HG02852 (cell line): ENCODE data around the gene FGD2.
"Not testable (repeated sequence)": the region's sequence is repeated elsewhere in the genome, so short reads cannot be mapped to it uniquely, and the experiment has no call there.

ENCODE experiments used
- ATAC-seq: cut with Tn5 transposase; IDR thresholded peaks from one replicate; pipeline ENCODE4 v1.9.1; 2021; ENCODE audit warnings: mild to moderate bottlenecking, moderate library complexity; ENCODE audit not compliant: unreplicated experiment

The FGD2 gene

DNA sequence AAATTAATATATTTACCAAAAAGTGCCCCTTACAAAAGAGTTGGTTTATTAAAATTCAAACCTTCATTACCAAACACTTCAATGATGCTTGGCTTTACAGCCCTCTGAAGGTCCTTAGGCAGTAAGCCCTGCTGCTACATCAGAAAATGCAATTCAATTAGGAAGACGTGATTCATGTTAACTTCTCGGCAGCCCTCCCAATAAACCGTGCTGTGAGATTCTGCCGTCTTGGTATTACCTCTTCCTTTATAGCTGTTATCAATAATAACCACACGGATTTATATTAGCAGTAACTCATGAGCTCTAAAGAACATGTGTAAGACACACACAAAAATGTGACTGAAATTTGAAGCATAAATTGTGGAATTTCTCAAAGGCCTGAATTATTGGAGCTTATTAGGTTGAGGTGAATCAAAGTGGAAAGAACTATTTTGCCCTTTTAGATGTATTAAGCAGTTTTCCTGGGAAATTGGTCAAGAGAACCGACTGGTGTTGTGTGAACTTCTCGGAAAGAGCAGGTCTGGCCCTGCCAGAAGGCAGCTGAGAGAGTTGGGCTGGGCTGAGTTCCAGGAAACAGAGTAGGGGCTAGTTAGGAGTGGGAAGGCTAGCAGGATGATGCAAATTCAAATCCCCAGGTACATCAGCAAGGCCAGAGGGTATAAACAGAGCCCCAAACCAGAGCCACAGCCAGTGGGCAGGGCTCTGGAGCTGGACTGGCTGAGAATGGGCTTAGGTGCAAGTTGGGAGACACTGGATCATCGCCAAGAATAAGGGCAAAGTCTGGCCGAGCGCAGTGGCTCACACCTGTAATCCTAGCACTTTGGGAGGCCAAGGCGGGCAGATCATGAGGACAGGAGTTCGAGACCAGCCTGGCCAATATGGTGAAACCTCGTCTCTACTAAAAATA, 33.1 kb downstream of the FGD2 start:
- ATAC-seq, result no peak

DNA sequence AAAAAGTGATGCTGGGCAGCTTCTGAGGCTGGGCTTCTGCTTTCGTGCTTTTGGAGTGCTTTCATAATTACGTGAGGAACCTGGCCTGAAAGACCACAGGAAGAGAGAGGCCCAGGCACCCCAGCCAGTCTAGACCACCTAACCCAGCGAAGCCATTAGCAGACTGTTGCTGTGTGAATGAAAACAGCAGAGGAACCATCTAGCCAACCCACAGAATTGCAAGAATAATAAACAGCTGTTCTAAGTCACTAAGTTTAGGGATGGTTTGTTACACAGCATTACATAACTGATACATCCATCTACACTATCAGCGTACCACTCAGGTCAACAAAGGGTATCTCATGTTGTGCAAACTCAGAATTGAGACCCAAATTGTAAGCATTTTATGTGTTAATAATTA, 34.5 kb downstream of the FGD2 start:
- no peak for ATAC-seq

DNA sequence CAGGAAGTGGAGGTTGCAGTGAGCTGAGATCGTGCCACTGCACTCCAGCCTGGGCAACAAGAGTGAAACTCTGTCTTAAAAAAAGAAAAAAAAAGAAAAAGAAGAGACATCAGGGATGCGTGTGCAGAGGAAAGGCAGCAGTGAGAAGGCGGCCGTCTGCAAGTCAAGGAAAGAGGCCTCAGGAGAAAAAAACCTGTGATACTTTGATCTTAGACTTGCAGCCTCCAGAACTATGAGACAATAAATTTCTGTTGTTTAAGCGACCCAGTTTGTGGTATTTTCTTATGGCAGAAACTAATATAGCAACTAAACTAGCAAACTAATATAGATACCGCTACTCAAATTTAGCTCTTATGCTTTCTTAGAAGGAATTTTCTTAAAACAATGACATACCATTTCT, 36.1 kb downstream of the FGD2 start:
- ATAC-seq, result no peak

DNA sequence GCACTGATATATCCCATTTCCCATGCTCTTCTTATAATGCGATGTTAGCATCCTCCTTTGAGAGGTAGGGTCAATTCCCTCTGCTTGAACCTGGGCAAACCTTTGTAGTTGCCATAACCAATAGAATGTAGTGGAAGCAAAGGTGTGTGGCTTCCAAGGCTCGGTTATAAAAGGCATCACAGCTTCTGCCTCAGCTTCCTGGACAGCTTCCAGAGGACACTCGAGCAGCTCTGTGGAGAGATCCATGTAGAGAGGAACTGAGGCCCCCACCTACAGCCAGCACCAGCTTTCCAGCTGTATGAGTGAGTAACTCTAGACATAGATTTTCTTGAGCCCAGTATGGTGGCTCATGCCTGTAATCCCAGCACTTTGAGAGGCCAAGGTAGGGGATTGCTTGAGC, 36.7 kb downstream of the FGD2 start:
- ATAC-seq, result no peak

DNA sequence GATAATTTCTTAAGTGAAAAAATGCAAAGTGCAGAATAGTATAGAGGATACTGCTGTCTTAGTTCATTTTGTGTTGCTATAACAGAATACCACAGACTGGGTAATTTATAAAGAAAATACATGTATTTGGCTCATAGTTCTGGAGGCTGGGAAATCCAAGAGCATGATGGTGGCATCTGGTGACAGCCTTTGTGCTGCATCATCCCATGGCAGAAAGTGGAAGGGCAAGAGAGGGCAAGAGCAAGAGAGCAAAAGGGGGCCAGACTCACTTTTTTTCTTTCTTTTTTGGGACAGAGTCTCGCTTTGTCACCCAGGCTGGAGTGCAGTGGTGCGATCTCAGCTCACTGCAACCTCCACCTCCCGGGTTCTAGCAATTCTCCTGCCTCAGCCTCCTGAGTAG, 37.6 kb downstream of the FGD2 start:
- not testable (repeated sequence) for ATAC-seq

DNA sequence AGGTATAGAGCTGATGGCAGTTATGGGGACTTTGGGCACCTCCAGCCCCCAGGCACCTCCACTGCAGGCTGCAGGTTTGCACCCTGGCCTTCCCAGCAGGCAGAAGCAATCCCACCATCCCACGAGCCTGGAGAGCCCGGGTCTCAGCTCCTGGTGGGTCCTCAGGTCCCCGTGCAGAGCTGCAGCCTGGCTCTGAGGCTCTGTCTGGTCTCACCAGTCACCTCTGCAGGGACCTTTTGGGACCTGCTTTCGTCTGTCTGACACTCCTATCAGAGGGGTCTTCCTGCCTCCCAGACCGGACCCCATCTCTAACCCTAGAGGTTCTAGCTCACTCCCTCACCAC, 41.9 kb downstream of the FGD2 start:
- no peak for ATAC-seq

DNA sequence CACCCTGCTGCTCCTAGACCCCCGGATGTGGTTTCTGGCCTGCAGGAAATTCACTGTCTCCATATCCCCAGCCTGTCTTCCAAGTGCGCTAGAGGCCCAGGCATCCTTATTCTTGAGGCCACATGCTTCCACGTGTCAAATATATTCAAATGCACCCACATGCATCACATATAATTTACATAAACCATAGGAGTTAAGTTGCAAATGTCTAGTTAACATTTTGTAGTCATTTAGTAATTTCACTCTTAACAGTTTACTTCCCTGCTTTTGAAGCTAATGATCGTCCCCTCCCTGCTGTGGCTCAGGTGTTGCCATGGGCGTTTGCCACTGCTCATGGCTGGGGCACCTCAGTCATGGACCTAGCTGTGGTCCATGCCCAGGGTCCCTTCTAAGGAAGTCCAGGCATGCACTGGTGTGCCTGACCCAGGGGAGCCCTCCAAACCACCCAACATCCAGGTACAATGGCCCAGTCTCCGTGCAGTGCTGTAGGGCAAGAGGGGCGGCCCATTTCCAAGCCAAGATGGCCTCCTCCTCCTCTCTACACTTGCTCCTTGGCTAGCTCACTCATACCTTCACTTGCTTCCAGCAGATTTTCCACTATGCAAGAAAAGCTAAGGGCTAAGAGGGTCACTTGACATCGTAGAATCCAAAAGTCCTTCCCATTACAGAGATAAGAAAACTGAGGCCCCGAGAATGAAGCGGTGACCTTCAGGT, 42.4 kb downstream of the FGD2 start:
- no peak for ATAC-seq

DNA sequence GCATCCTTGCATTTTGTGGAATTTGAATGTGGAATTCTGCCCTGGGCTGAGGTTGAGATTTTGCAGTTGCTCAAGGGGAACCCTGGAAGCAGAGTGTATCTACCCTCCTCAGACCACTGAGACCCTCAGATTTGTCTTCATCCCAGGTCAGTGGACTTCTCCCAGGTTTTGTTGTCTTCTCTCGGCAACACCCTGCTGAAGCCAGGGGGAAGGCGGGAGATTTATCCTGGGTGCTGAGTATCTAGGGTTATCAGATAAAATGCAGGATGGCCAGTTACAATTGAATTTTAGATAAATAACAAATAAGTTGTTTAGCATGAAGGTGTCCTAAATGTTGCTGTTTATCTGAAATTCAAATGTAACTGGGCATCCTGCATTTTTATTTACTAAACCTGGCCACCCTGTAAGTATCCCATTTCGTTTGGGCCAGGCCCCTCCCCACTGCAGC, 43.0 kb downstream of the FGD2 start:
- no peak for ATAC-seq

DNA sequence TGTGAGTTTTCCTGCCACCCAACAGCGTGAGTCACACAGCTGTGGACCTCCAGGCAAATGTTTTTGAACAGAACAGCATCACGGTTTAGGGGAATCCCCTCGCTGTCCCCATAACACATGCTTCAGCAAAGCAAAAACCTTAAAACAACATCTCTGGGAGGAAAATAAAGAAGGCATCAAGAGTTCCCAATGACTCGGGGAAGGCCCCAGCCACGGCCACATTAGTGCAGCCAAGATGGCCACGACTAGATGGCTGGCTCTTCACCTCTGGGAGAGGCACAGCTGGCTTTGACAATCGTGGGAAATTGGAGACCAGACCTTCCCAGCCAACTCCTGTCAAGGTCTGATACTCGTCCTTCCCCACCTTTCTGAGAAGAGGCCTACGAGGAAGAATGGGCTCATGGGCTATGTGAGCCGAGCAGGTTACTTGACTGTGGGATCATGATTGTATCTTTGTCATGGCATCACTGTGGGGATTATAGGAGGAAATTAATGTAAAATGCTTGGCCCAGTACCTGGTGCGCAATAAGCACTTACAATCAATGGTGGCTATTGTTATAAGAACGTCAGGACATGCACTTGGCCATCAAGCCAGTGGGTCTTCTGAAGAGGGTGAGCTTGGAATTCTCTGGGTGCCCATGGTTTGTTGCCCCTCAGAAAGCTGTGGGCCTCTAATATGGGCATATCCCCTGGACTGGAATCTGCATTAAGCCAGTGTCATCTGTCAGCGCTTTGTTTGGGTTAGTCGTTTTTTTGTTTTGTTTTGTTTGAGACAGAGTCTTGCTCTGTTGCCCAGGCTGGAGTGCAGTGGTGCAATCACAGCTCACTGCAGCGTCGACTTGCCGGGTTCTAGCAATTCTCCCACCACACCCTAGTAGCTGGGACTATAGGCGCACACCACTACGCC, 43.6 kb downstream of the FGD2 start:
- ATAC-seq, result peak; percentile 72

DNA sequence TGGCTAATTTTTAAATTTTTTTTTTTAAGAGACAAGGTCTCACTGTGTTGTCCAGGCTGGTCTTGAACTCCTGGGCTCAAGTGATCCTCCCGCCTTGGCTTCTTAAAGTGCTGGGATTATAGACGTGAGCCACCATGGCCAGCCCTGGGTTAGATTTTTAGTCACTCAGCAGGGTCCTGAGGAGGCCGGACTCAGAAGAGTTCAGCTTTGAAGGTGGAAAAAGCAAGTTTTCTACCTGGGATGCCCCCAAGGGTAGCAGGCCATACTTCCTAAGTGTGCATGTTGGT, 44.2 kb downstream of the FGD2 start:
- no peak for ATAC-seq

DNA sequence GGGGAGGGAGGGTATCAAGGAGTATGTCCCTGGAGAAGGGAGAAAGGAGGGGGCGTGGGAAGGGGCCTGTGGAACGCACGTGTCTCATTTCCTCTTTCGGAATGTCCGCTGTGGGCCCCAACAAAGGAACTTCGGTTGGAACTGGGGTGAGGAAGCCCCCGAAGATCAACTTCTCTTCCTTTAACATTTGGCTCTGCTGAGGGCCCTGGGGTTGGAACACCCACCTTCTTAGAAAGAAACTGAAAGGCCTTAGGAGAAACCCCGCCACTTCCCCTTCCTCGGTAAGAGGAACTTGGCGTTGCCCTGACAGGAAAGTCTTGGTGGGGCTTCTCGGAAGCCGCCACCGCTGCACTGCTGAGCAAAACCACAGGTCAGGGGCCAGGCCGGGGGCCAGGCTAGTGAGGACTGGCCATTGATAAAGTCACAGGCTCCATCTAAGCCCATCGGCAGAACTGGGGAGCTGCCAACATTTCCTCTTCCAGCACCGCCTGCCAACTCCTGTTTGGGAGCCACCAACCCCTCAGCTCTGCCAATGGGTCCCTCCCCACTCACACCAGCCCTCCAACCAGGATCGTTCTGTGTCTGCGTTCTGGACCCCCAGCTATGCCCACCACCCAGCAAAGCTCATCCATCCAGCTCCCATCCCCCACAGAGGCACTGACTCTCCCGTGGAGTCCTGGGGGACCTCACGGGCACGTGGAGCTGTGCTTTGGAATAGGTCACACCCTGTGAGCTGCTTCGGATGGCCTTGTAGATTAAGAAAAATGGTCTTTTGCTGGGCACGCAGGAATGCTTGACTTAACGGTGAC, 44.8 kb downstream of the FGD2 start:
- ATAC-seq, result no peak

DNA sequence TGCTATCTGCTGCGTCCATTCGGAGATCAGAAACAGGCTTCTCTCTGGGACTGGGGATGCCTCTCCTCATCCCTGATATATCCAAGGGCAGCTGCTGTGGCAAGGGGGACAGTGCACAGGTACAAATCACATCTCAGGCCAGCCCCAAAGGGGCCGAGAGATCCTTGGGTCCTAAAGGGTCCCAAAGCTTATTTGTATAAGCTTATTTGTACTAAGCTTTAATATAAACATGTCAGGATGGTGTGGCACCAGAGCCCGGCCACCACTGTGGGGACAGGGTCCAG, 45.3 kb downstream of the FGD2 start:
- ATAC-seq, result no peak

DNA sequence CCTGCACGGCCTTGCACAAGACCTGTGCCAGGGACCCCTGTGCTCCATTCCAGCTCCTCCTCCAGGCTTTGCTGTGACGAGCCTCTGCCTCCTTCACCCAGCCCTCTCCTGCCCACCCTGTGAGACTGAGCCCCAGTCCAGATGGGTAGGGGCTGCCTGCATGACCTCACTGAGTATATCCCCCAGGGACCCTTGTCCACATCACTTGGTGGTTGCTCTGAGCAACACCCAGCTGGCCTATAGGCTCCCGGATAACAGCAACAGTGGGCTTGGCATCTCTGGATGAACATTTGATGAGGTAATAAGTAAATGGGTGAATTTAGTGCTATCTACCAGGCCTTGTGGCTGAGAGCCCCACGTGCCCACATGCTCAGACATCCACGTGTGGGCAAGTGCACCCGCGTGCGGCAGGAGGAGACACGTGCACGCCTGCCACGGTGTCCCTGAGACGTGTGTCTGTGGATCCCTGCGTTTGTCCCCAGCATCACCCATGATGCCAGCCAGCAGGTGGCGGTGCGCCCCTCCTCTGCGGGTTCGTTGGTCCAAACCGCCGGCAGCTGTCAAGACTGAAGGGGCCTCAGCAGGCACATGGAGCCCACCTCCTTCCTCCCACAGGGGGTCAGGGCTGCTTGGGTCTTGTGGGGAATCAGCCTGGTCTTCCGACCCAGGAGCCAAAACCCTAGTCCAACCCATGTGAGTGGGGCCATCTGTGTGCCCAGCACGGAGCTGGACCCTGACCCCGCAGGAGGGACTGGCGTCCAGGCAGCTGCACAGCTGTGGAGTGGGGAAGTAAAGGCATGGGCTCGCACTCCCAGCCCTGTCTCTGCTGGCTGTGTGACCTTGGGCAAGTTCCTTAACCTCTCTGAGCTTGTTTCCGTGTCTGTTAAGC, 45.9 kb downstream of the FGD2 start:
- no peak for ATAC-seq

DNA sequence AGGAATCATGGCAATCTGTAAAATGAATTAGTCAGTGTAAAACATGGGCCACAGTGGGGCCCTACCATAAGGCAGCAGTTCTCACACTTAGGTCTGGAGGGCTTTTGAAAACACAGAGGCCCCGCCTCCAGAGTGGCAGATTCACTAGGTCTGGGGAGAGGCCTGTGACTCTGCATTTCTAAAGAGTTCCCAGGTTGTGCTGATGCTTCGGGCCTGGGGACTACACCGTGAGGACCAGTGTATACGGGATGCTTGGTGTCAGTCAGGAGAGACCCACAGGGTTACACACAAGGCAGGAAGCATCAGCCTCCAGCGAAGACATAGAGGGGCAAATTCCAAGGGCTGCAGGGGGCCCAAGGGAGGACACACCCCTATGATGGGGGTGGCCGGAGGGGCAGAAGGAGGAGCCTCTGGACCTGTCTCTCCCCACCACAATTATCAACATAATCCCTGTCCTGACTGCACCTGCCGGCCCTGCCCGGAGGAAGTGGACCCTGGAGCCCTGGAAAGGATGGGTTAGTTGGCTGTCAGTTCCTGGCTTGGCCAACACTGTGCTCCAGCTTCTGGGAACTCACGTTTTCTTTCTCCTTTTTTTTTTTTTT, 46.7 kb downstream of the FGD2 start:
- no peak for ATAC-seq

DNA sequence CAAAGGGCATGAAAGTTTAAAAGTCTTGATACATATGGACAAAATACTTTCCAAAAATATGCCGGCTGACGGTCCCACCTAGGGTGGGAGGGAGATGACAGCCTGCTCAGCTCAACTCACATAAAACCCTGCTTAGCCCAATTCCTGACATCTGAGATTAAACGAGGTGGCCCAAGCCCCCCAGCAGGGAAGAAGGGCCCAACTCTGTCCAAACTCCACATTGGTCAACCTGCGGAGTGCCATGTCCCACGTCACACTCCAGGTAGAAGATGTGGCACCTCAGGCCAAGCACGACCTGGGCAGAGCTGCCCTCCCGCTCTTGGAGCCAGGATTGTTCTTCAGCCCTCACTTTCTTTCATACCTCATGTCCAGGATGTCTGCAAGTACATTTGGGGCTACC, 48.2 kb downstream of the FGD2 start:
- no peak for ATAC-seq

DNA sequence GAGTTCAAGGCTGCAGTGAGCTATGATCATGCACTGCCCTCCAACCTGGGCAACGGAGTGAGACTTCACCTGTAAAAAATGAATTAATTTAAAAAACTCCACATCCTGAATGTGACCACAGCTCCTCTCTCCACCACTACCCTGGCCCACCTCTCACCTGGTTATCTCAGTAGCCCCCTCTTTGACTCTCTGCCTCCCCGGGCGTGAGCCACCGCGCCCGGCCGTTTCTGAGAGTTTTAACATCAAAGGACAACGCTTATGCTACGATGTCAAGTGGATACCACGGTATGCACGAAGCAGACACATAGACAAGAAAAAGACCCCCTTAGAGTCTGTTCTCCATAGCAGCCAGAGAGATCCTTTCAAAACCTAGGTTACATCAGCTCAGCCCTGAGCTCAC, 48.7 kb downstream of the FGD2 start:
- ATAC-seq, result no peak

DNA sequence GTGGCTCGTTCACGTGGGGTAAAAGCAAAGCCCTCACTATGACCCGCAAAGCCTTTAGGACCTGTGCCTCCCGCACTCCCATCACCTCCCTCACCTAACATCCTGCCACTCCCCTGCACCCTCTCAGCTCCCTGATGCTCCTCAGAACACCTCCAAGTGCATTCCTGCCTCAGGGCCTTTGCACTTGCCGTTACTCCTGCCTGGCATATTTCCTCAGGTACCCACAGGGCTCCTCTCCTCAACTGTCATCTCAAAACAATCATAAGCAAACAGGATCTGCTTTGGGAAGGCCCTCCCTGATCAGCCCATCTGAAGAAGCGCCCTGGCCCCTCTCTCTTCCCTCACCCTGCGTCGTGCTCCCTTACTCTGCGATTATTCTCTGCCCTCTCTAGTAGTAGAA, 49.1 kb downstream of the FGD2 start:
- no peak for ATAC-seq

DNA sequence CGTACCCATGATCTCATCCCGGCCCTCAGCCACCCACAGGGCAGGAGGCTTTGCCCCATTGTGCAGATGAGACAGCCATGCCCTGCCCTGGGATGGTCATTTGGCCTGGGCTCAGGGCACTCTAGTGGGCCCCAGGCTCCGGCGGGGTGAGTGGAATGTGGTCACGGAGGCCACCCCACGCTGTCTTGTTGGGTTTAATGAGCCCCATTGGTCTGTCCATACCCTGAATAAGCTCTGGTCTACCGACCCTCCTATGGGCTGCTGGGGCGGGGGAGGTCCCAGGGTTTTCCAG, 50.6 kb downstream of the FGD2 start:
- ATAC-seq, result no peak

DNA sequence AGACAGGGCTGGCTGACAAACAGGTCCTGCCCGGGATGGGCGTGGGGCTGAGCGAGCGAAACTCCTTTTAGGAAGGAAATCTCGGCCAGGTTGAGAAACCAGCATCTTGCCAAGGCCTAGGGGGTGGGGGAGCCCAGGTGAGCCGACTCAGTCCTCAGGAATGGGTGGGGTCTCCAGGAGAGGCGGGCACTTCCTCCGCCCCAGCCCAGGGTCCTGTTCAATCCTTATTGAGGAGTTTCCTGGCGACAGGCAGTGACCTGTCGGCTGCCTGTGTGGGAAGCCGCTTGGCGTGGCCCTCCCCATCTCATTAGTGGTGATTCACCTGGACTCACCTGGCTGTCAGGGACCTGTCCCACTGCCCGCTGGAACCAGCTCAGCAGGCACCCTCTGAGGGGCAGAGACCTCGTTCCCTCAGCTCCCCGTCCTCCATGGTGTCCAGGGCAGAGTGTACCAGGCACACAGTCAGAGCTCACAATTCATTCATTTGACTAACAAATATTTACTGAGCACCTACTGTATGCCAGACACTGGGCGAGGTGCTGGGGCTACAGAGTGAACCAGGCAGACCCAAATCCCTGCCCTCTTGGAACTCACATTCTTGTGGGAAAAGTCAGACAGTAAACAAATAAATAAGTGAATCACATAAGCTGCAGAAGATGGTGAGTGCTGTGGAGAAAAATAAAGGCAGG, 51.1 kb downstream of the FGD2 start:
- ATAC-seq, result no peak
